T-helper 2 cell (primary cell): ENCODE results near the gene LGI4.

Experiments
- DNase-seq, 5 experiments: peaks; one replicate each; pipeline versions ENCODE4 v3.0.0 to v3.0.0-alpha.2; 2012 to 2022

Gene LGI4

DNA sequence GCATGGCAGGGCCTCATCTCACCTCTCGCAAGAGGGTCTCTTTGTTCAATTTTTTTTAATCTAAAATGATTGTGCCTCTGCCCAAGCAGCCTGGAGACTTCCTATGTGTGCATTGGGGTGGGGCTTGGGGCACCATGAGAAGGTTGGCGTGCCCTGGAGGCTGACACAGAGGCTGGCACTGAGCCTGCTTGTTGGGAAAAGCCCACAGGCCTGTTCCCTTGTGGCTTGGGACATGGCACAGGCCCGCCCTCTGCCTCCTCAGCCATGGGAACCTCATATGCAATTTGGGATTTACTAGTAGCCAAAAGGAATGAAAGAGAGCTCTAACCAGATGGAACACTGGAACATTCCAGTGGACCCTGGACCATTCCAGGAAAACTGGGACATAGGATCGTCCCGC, 11.3 kb downstream of the LGI4 start:
- no peak for DNase-seq

DNA sequence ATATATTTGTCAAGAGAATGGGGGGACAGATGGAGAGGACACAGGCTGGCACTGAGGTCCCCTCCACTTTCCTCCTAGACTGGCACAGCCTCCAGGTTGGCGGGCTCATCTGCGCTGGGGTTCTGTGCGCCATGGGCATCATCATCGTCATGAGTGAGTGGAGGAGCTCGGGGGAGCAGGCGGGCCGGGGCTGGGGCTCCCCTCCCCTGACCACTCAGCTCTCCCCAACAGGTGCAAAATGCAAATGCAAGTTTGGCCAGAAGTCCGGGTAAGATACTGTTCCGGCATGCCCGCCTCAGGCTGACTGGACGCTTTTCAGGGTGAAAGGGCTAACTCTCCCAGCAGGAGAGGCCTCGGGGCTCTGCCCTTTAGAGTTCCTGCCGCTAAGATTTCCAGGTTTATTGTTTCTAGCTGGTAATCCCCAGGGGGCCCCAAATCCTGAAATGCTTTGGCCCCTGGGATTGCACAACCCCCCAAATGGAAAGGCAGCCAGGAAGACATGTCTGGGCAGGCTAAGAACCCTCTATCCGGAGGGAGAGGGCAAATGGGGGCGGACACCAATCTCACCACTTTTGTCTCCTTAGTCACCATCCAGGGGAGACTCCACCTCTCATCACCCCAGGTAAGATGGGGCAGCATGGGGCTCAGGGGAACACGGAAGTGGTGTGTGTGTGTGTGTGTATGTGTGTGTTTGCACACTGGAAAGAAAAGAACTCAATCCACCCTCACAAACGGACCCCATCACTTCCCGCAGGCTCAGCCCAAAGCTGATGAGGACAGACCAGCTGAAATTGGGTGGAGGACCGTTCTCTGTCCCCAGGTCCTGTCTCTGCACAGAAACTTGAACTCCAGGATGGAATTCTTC, 11.9 kb downstream of the LGI4 start:
- no peak for DNase-seq

DNA sequence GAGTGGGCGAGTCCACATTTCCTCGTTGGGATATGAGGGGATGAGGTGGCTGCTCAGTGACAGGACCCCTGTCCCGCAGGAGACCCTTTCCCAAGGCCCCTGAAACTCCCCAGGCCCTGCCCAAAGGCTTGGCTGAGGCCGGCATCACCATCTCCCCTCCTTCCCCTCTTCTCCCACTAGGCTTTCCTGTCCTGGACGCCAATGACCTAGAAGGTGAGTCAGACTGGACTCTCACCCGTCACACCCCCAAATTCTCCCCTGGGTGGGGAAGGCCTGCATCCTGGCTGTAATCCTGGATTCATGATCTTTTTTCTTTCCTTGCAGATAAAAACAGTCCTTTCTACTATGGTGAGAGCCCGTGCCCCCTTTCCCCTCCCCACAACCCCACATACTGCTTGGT, 14.0 kb downstream of the LGI4 start:
- no peak for DNase-seq

DNA sequence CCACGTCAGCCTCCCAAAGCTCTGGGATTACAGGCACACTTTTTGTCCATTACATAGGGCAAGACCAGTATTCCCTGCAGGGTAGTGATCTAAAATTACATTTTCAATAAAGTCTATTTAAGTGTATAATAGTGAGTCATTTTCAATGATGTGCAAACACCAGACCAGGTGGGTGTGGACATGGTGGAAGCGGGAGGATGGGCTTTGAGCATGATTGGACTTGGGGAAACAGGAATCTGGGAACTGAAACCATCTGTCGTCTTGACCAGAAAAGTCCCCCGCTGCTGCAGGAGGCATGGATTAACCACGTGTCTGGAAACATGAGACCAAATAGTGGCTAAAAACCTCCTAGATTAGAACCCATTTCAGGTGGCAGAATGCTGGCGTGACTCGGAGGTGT, 14.4 kb downstream of the LGI4 start:
- no peak for DNase-seq

DNA sequence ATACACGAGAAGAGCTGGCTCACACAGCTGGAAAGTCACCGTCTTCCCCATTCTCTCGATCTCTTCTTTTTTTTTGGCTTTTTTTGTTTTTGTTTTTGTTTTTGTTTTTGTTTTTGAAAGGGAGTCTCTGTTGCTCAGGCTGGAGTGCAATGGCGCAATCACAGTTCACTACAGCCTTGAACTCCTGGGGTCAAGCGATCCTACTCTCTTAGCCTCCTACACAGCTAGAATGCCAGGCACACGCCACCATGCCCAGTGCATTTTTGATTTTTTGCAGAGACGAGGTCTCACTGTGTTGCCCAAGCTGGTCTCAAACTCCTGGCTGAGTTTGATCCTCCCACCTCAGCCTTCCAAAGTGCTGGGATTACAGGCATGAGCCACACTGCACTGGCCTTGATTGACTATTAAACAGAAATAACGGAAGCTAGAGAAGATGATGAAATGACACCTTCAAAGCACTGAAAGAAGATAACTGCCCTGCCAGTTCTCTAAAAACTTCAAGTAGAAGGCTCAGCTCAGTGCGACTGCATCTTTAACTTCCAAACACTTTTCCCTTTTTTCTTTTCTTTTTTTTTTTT, 15.2 kb downstream of the LGI4 start:
- no peak for DNase-seq

DNA sequence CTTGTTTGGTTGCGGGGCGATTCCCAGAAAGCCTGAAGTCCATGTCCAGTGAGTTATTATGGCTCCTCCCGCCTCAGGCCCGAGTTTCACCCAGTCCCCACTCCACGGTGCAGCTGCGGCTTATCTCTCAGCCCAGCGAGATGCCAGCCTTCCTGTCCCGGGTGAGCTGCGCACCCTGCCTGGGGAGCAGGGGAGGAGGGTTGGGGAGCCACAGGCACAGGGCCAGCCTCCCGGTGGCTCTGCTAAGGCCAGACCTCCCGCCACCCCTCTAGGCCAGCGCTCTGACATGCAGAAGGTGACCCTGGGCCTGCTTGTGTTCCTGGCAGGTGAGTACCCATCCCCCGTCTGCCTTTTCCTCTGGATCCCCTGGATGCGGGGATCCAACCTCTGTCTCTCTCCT, 15.8 kb downstream of the LGI4 start:
- no peak for DNase-seq

DNA sequence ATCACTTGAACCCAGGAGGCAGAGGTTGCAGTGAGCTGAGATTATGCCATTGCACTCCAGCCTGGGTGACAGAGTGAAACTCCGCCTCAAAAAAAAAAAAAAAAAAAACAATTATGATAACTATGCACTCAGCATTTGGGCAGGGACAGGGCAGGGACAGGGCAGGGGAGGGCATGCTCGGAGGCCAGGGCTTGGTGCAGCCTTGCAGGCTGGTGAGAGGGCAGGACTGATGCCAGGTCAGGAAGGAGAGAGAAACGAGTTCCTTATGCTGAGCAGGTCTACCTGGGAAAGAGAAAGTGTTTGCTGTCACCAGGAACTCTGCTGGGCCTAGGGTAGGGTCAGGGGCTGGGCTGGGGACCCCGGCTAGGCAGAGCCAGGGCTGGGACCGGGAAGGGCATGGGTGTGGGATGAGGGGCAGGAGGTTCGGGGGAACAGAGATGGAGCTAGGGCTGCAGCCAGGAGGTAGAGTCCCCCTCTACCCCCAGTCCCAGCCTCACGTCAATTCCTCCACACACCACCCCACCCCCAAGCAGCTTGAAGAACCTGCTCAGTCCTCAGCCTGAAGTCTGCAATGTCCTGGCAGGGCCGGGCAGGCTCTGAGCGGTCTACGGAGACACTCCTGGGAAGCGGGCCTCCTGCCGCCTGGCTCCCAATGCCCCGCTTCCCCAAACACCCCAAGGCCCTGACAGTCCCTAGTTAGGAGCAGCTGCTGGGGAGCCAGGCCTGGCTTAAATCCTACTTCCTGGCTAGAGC, 16.4 kb downstream of the LGI4 start:
- no peak for DNase-seq

DNA sequence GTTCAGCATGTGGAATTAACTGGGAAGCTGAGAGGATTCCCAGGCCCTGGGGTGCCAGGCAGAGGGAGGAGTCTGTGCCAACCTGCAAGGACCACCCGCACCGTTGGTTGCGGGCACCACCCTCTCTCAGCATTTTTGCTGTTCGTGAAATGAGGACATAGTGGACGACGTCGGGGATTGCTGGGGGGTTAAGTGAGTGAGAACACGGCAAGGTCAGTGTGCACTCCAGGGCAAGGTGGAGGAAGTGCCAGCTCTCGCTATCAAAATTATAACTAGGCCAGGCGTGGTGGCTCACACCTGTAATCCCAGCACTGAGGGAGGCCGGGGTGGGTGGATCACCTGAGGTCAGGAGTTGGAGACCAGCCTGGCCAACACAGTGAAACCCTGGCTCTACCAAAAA, 17.1 kb downstream of the LGI4 start:
- no peak for DNase-seq

DNA sequence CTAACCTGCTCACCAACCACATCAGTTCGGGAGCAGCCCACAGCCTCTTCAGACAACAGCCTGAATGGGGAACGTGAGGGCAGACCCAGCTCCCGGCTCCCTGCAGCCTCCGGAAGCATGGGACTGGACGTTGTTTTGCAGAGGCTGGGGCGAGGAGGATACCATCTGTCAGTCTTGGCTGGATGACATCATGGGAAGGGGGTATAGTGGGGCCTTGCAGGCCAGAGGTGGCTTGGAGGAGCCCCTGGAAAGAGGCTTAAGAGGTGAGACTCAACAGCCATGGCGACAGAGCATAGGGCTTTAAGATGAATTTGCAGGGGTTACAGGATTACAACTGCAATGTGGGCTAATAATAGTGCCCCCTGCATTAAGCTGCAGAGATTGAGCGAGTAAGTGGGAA, 17.7 kb downstream of the LGI4 start:
- no peak for DNase-seq

DNA sequence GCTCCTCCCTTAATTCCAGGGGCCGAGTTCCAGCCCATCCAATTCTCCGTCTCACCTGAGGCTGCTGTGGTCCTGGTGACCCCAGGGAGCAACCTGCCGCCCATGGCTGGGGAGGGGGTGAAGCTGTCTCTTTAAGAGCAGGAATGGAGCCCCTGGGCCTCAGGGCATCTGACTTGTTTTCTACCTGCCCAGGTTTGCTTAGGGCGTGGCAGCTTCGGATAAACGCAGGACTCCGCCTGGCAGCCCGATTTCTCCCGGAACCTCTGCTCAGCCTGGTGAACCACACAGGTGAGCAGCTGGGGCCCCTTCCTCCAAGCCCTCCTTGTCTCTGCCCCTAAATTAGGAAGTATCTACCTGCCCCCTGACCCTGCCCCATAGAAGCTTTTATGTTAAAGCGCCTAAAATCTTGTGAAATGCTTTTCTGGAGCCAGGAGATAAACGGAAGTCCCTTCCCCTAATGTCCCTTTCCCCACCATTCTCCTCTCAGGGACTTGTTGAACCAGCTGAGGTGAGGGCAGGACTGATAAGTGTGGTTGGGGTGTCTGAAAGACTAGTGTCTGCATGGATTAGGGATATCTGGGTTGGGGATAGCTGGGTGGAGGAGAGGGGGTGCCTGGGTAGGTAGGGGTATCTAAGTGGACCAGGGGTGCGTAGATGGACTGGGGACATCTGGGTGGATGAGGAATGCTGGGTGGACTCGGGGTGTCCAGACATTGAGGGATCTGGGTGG, 18.6 kb downstream of the LGI4 start:
- no peak for DNase-seq

DNA sequence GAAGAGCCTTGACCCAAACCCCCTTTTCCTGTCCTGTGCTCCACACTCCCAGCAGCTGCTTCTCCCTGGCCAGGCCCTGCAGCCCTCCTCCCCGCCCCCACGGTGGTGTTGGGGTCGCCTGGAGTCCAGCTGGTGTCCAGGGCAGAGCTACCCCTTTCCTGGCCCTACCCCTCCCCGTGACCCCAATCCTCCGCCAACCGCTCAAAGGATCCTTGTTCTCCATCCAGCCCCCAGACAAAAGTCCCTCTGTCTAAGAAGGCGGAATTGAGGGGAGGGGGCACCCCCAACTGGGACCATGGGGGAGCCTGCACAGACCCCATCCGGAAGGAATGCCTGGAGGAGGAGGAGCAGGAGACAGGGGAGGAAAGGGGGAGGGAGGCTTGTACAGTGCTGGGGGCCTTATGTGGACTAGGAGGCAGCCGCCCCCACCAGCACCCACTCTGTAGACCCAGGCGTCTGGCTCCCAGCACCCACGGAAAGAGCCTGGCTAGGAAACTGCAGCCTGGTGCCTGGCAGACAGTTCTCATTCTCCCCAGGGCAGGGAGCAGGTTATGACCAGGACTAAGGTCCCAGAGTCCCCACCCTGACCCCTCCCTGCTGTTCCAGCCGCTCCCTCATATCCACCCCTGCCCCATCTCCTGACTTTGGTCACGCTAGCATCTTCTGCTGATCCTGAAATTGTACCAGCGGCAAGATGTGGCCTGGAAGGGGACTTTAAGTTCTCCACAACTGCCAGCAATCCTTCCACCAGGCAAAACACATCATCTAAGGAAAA, 19.5 kb downstream of the LGI4 start, which contains the start of gene FXYD3:
Gene FXYD3 (plus strand): TSS at position 647 of the 775 bp plus-strand sequence. CDS start 3,554 bp downstream, outside the sequence.
- DNase-seq: no peak

DNA sequence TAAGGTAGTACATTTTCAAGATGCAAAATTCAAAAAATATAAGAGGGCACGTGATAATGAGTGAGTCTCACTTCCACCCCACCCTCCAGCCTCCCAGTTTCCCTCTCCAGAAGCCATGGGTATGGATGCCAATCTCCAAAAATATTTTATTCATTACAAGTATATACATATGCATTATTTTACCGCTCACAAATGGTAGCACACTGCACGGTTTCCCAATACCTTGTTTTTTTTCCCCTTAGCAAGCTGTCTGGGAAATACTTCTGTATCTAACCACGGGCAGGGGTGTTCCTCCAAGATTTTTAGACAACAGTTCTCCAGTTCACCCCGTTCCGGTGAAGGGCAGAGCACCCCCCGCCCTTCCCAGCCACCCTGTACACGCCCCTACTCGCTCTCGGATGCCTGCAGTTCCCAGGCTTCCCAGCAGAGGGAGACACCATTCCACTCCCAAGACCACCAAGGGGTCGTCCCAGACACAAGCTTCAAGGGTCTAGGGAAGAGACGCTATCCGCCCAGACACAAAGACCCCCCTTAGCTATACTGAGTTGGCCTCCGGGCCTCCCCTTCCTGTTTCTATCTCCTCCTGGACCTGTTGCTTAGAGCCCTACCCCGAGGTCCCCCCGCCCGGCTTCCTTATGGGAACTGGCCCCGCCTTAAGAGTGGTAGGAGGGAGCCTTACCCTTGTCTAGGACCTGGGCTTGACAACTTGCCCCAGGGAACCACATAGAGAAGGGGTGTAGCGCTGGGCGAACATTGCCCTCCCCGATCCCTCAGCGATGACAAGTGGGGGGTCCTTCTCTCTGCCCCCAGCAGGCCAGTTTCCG, 20.3 kb downstream of the LGI4 start:
- peak; percentile 34 to 58 (median 49) for DNase-seq

DNA sequence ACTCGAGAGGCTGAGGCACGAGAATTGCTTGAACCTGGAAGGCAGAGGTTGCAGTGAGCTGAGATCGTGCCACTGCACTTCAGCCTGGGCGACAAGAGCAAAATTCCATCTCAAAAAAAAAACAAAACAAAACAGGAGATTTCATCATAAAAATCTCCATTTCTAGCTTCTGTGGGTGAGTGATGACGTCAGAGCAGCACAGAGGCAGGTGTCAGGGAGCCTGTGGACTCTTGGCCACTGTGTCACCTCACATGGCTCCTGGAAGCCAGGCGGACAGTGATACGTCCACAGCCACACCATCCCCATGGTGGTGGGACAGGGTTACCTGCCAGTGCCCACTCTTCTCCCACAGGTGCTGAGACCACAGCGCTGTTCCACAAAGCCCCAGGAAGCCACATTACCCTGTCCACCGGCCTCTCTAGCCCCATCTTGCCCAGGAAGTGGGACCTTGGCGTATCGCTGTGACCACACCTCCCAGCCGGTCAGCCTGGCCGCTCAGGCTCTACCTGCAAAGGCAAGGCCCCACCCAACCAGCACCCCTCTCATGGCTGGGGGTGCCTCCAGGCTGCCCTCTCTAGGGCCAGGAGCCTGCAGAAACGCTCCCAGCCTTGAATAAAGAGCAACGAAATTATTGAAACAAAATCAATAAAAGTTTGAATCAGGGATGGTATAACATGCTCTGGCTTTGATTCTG, 21.7 kb downstream of the LGI4 start:
- DNase-seq: no peak

DNA sequence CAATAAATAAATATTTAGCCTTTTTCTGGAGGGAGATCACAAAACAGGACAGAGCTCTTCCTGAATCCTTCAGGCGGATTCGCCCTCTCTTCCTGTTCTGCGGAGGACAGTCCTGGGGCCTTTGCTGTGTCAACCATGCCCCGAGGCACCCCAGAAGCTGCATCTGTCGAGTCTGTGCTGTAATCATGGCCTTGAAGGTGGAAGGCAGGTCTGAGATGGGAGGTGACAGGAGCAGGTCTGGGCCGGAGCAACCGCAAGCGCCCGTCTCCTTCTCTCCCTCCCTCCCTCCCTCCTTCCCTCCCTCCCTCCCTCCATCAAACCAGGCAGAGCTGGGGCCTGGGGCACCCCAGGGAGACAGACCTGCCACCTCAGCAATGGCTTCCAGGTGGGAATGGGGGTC, 23.9 kb downstream of the LGI4 start:
- DNase-seq: no peak

DNA sequence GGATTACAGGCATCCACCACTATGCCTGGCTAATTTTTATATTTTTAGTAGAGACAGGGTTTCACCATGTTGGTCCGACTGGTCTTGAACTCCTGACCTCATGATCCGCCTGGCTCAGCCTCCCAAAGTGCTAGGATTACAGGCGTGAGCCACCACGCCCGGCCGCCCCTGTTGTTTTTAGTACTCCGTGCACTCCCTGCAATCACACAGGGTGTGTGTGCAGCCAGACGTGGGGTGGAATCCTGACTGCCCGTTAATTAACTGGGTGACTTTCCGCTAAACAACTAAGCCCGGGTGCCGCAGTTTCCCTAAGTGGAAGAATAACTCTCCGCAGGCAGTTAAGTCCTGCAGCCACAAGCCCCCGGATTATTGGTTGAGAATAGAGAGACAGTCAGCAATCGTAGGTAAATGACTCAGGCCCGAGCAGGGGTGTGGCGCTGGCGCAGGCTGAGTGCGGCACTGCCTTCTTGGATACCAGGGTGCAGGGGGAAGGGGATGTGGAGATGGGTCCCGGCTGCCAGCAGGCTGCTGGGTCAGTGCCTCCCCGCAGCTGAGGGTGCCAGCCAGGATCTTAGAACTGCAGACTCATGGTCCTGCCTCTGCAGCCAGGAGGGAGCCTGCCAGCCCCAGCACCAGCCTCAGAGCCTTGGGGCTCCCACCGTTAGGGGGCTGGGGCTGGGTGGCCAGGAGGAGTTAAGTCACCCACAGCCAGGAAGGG, 25.3 kb downstream of the LGI4 start:
- DNase-seq: no peak

DNA sequence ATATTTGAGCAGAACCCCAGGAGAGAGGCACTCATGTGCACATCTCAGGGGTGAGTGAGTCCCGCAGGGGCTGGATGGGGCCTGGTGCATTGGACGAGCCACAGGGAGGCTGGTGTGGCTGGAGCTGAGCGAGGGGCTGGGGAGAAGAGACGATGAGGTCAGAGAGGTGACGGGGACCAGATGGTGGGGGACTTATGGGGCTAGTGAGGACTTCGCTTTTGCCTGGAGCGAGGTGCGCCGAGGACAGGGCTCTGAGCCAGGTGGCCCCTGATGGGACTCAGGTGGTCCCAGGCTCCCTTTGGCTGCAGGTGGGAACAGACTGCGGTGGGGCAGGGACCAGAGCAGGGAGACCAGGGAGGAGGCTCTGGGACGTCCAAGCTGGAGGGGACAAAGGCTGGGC, 26.1 kb downstream of the LGI4 start:
- DNase-seq: no peak

DNA sequence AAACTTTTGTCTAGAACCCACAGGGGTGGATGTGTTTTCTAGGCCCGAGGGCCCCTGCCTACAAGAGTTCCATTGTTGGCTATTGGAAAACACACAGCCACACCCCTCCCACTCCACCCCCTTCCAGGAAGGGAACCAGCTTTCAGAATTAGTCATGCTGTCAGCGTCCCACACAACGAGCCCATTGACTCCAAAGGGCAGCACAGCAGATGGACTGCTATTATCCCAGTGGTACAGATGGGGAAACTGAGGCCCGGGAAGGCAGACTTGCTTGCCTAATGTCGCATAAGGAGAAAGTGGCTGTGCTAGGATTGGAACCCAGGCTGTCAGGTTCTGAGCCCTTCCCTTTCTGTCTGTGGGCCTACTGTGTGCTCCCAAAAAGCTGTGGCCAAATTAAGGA, 27.3 kb downstream of the LGI4 start:
- no peak for DNase-seq

DNA sequence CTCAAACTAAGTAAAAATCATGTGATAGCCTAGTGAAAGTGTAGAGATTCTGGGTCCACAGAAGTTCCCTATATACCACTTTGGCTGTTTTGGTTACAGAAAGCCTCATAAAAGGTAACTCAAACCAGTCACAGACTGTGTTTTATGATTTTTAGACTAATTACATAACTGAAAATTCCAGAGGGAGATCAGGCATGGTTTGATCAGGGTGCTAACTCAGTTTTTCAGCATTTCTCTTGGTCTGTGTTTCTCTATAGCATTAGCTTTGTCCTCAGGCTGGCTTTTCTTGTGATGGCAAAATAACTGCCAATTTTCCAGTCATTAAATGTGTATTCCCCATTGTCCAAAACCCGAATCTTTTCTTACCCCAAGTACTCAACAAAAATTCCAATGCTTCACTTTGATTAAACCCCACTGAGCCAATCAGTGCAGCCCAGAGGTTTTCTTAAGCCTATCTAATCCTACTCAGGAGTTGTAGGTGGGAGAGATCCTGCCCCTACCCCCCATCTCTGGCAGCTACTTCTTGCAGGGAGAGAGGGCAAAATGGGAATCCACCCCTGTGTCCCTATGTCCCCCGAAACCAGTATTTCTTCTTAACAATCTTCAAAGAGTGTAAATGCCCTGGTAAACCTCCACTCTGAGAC, 27.8 kb downstream of the LGI4 start:
- DNase-seq: no peak

DNA sequence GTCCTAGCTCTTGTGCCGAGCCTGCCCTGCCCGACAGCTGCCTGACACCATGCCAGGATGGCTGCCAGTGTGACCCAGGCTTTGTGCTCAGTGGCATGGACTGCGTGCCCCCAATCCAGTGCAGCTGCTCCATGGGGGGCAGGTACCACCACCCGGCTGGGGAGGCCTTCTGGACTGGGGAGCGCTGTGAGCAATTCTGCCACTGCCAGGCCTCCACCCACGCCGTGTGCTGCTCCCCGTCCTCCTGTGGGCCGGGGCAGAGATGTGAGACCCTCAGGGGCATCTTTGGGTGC, 28.6 kb downstream of the LGI4 start:
- DNase-seq: no peak
